Thoracic aorta (tissue), 2 donors: Measurements from ENCODE around the gene HOMER3. TPM values are rescaled to one million over a fixed set of nuclear protein-coding genes. Genes with fewer than 3 reads are reported as not detected.

Source experiments
- ATAC-seq: fragments of 150-250 bp; one replicate; pipeline ENCODE4 v1.8.0; 2017; ENCODE audit warnings: low read depth; ENCODE audit not compliant: insufficient number of reproducible peaks, low FRiP score
- DNase-seq: peaks from one replicate; pipeline ENCODE4 v3.0.0-alpha.2; 2020; ENCODE audit warnings: low spot score
- H3K27ac ChIP-seq, 2 donors: fragments of 200-600 bp; sonication (generic); 1 replicate in 1 of 2; 2 replicates in 1 of 2; pipeline ENCODE4 v1.5.1; 2016; ENCODE audit warnings: mild to moderate bottlenecking in 2 of 2, moderate library complexity in 2 of 2
- H3K27me3 ChIP-seq: fragments of 200-600 bp; sonication (generic); replicated peaks from 2 replicates; pipeline ENCODE4 v1.6.0; 2016; ENCODE audit warnings: mild to moderate bottlenecking; ENCODE audit not compliant: insufficient read depth
- H3K36me3 ChIP-seq: fragments of 200-600 bp; sonication (generic); one replicate; pipeline ENCODE4 v1.5.1; 2016
- H3K4me1 ChIP-seq, 2 donors: fragments of 200-600 bp; sonication (generic); 1 replicate in 1 of 2; 2 replicates in 1 of 2; pipeline versions ENCODE4 v1.5.1 to v1.6.0; 2016; ENCODE audit warnings: low read depth in 2 of 2, mild to moderate bottlenecking in 1 of 2; ENCODE audit not compliant: control insufficient read depth in 1 of 2
- H3K4me3 ChIP-seq: fragments of 200-600 bp; sonication (generic); 2 replicates; pipeline ENCODE4 v1.5.1; 2016; ENCODE audit warnings: mild to moderate bottlenecking
- H3K9me3 ChIP-seq: fragments of 200-600 bp; sonication (generic); 2 replicates; pipeline ENCODE4 v1.5.1; 2016
- total RNA-seq, 2 donors: library from RNA; depleted of rRNA; stranded (reverse); fragments of >200 nt; gene quantifications; one replicate each; pipeline versions ENCODE4 v1.1.0 to v1.2.3, GENCODE V29; 2016
- TF ChIP-seq, protein P1 (sequence below): fragments of 200-600 bp; sonication (generic); IDR thresholded peaks from one replicate; pipeline ENCODE4 v1.5.1; 2019; ENCODE audit warnings: antibody characterized with exemption

Gene HOMER3
- total RNA-seq, 2 donors from 2014 or later: 40.6 to 100 TPM

GRCh38 chr19:18948075-18948975, 7.3 kb upstream of the HOMER3 start:
- TF ChIP-seq, protein P1, sequence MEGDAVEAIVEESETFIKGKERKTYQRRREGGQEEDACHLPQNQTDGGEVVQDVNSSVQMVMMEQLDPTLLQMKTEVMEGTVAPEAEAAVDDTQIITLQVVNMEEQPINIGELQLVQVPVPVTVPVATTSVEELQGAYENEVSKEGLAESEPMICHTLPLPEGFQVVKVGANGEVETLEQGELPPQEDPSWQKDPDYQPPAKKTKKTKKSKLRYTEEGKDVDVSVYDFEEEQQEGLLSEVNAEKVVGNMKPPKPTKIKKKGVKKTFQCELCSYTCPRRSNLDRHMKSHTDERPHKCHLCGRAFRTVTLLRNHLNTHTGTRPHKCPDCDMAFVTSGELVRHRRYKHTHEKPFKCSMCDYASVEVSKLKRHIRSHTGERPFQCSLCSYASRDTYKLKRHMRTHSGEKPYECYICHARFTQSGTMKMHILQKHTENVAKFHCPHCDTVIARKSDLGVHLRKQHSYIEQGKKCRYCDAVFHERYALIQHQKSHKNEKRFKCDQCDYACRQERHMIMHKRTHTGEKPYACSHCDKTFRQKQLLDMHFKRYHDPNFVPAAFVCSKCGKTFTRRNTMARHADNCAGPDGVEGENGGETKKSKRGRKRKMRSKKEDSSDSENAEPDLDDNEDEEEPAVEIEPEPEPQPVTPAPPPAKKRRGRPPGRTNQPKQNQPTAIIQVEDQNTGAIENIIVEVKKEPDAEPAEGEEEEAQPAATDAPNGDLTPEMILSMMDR: no peak
- H3K4me3 ChIP-seq: no peak overlapping the region
- H3K36me3 ChIP-seq: no peaks in the 10 kb centered on the region
- no peaks in the 10 kb centered on the region for H3K4me1 ChIP-seq
- DNase-seq (no peak), ATAC-seq (no peak)
- H3K27ac ChIP-seq: no peak overlapping the region
- no peaks in the 10 kb centered on the region for H3K9me3 ChIP-seq
- H3K27me3 ChIP-seq: no peaks in the 10 kb centered on the region

DNA sequence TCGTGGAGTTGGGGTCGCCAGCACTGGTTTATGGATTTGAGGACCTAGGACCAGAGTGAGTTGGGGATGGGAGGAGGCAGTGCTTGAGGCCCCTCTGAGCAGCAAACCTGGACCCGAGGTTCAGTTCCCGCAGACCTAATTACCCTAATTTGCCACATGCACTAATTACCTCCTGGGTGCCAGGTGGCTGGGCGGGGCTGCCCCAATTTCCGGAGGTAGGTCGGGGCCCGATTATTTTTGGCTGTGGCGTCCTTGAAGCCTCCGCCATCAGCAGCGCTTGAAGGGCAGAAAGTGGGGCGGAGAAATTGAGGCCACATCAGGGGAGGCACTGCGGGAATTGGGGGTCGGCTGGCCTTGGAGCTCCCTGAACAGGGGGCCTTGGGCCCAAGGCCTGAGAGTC, 5.9 kb upstream of the HOMER3 start:
- Histone ChIP-seq H3K4me3 (no peak overlapping the region), H3K27ac (no peak overlapping the region), H3K36me3 (no peaks in the 10 kb centered on the region), H3K4me1 (no peaks in the 10 kb centered on the region), H3K9me3 (no peaks in the 10 kb centered on the region), H3K27me3 (no peaks in the 10 kb centered on the region)
- DNase-seq (no peak), ATAC-seq (no peak)
- TF ChIP-seq, protein P1: no peak

DNA sequence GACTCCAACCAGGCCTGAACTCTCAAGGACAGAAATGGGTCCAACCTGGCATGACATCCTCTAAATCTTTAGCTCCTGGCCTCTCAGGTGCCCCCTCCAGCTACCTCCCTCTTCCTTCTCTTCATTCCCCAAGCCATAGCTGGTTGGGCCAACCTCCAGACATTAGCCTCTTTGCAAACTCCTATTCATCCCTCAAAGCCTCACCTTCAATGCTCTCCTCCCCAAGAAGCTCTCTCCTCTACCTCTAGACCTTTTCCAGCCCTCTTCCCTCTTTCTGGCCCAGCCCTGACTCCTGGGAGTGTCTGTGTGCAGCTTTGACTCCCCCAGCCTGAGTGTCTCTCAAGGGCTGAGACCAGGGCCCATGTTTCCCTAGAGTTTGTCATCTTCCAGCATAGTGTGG, 5.3 kb upstream of the HOMER3 start:
- no peak overlapping the region for H3K27ac ChIP-seq
- H3K36me3 ChIP-seq: no peaks in the 10 kb centered on the region
- no peak overlapping the region for H3K4me3 ChIP-seq
- TF ChIP-seq, protein P1: no peak
- ATAC-seq (no peak), DNase-seq (no peak)
- H3K4me1 ChIP-seq: no peaks in the 10 kb centered on the region
- no peaks in the 10 kb centered on the region for H3K27me3 ChIP-seq
- H3K9me3 ChIP-seq: no peaks in the 10 kb centered on the region

- Histone ChIP-seq H3K36me3 (no peaks in the 10 kb centered on the region), H3K27me3 (no peaks in the 10 kb centered on the region), H3K27ac (no peak overlapping the region), H3K9me3 (no peaks in the 10 kb centered on the region), H3K4me3 (no peak overlapping the region), H3K4me1 (no peaks in the 10 kb centered on the region)
- DNase-seq (no peak), ATAC-seq (no peak)
- TF ChIP-seq, protein P1: no peak
These were observed 4.3 kb upstream of the HOMER3 start for GRCh38 chr19:18945297-18945696.

GRCh38 chr19:18943465-18943864, 2.4 kb upstream of the HOMER3 start:
- Histone ChIP-seq H3K9me3 (no peaks in the 10 kb centered on the region), H3K4me1 (peaks cover 6% of the 10 kb centered on the region in 2 donors), H3K36me3 (no peaks in the 10 kb centered on the region), H3K4me3 (no peak overlapping the region), H3K27me3 (no peaks in the 10 kb centered on the region), H3K27ac (no peak overlapping the region)
- no peak for ATAC-seq
- no peak for DNase-seq
- TF ChIP-seq, protein P1: no peak
